ENCODE measurements around the gene LGALS8.

- TF ChIP-seq, protein P1, sequence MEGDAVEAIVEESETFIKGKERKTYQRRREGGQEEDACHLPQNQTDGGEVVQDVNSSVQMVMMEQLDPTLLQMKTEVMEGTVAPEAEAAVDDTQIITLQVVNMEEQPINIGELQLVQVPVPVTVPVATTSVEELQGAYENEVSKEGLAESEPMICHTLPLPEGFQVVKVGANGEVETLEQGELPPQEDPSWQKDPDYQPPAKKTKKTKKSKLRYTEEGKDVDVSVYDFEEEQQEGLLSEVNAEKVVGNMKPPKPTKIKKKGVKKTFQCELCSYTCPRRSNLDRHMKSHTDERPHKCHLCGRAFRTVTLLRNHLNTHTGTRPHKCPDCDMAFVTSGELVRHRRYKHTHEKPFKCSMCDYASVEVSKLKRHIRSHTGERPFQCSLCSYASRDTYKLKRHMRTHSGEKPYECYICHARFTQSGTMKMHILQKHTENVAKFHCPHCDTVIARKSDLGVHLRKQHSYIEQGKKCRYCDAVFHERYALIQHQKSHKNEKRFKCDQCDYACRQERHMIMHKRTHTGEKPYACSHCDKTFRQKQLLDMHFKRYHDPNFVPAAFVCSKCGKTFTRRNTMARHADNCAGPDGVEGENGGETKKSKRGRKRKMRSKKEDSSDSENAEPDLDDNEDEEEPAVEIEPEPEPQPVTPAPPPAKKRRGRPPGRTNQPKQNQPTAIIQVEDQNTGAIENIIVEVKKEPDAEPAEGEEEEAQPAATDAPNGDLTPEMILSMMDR (conservative IDR thresholded peaks at IDR 0.05; ENCODE audit: low read depth, low read length): no peak
- no peak for TF ChIP-seq EZH2 (IDR thresholded peaks at IDR 0.05; ENCODE audit: low read length, unreplicated experiment)
These were observed 44.6 kb downstream of the LGALS8 start for GRCh38 chr1:236568285-236568894.
